Heart left ventricle (tissue), 13 donors: ENCODE results near the gene PRKCSH.

Experiments used
- POLR2A ChIP-seq, 2 donors: fragments of 450-650 bp; IDR thresholded peaks; one replicate each; pipeline ENCODE4 v1.6.1; 2017; ENCODE audit warnings: antibody characterized with exemption in 2 of 2, mild to moderate bottlenecking in 2 of 2, moderate library complexity in 2 of 2
- TF ChIP-seq, protein P1 (sequence below), 12 donors: fragments of 200-600 bp; sonication (generic) in 4 of 12; IDR thresholded peaks; one replicate each; pipeline versions ENCODE4 v1.5.0 to v1.8.0; 2018 to 2022; ENCODE audit warnings: antibody characterized with exemption in 12 of 12, mild to moderate bottlenecking in 5 of 12
- donor health status: ischemic (EF 13 %, LVEDD 7.1; RV severe dilation, severe dysfunction).
- donor health status: DM: no; HTN: yes; CAD: no.
- donor health status: DM: no; HTN: no; CAD: no.
- donor health status: ischemic (EF 25% LVEDD 6.9; RV normal size, moderate dysfunction).
- donor health status: ischemic (EF 25% LVEDD 5.7; RV mildly dilated, moderate dysfunction).
- donor health status: ischemic (EF 35%, LVEDD 5.7; RV mildly dilated, moderate dysfunction).
- donor health status: nonischemic (EF 11% LVEDD 7.7; RV severe dilation, severe dysfunction).
- donor health status: DM: yes; HTN: yes; CAD: no.
- donor health status: PGD.
- donor health status: ischemic (EF 29% LVEDD 5.4; RV normal size, mild dysfunction).
- donor health status: nonischemic (EF 23%, LVEDD 6.1; RV moderate dilation, normal function).

GRCh38 chr19:11457115-11457514 is 21.7 kb downstream of the PRKCSH start:
- TF ChIP-seq, protein P1, sequence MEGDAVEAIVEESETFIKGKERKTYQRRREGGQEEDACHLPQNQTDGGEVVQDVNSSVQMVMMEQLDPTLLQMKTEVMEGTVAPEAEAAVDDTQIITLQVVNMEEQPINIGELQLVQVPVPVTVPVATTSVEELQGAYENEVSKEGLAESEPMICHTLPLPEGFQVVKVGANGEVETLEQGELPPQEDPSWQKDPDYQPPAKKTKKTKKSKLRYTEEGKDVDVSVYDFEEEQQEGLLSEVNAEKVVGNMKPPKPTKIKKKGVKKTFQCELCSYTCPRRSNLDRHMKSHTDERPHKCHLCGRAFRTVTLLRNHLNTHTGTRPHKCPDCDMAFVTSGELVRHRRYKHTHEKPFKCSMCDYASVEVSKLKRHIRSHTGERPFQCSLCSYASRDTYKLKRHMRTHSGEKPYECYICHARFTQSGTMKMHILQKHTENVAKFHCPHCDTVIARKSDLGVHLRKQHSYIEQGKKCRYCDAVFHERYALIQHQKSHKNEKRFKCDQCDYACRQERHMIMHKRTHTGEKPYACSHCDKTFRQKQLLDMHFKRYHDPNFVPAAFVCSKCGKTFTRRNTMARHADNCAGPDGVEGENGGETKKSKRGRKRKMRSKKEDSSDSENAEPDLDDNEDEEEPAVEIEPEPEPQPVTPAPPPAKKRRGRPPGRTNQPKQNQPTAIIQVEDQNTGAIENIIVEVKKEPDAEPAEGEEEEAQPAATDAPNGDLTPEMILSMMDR (IDR thresholded peaks at IDR 0.05) = no peak
- no peak for TF ChIP-seq POLR2A (IDR thresholded peaks at IDR 0.05)
